Measurements from ENCODE around the gene CTAG1B. TPM values are rescaled to one million over a fixed set of nuclear protein-coding genes. Genes with fewer than 3 reads are reported as not detected.

CTAG1B gene
- total RNA-seq, 1 experiment from 2014 or later, result not detected

DNA sequence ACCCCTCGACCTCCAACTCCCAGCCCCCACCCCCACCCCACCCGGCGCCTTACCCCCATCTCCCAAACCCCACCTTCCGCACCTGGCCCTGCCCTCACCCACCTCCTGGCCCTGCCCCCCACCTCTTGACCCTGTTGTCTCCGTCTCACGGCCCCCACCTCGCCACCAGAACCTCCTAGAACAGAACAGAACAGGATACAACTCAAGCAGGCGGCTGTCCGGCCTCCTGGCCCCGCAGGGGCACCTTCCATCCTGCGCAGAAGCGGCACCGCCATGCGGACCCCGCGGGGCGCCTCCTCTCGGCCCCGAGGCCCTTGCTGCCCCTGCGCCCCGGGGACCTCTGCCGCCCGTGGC lies 33.9 kb upstream of the CTAG1B start:
- ChIA-PET POLR2A (no interaction called here), CTCF (no interaction called here), RAD21 (ENCODE audit: low non-redundant PET in 1 of 2, low total read pairs in 2 of 2, uncharacterized antibody in 2 of 2, unreplicated experiment in 2 of 2) (no interaction called here)
- intact Hi-C loops (cut with micrococcal nuclease), result no loop called here
- no peak overlapping the region for H3K4me2 ChIP-seq (ENCODE audit: low read length)
- H4K20me1 ChIP-seq (ENCODE audit: insufficient read depth), result no peaks in the 10 kb centered on the region
- H3K27me3 ChIP-seq (ENCODE audit: insufficient read depth, low read length), result no peaks in the 10 kb centered on the region
- no peaks in the 10 kb centered on the region for H3K4me1 ChIP-seq (ENCODE audit: control insufficient read depth in 1 of 2, insufficient read depth in 2 of 2, low read length in 2 of 2)
- TF ChIP-seq, protein P1, sequence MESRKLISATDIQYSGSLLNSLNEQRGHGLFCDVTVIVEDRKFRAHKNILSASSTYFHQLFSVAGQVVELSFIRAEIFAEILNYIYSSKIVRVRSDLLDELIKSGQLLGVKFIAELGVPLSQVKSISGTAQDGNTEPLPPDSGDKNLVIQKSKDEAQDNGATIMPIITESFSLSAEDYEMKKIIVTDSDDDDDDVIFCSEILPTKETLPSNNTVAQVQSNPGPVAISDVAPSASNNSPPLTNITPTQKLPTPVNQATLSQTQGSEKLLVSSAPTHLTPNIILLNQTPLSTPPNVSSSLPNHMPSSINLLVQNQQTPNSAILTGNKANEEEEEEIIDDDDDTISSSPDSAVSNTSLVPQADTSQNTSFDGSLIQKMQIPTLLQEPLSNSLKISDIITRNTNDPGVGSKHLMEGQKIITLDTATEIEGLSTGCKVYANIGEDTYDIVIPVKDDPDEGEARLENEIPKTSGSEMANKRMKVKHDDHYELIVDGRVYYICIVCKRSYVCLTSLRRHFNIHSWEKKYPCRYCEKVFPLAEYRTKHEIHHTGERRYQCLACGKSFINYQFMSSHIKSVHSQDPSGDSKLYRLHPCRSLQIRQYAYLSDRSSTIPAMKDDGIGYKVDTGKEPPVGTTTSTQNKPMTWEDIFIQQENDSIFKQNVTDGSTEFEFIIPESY (IDR thresholded peaks at IDR 0.05; ENCODE audit: extremely low read depth, insufficient replicate concordance, low read length), result no peak
- TF ChIP-seq, protein P2, sequence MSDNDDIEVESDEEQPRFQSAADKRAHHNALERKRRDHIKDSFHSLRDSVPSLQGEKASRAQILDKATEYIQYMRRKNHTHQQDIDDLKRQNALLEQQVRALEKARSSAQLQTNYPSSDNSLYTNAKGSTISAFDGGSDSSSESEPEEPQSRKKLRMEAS (IDR thresholded peaks at IDR 0.05), result no peak
- TF ChIP-seq EZH2 (IDR thresholded peaks at IDR 0.05) (no peak), POLR2AphosphoS5 (IDR thresholded peaks at IDR 0.05; ENCODE audit: low read depth, low read length) (no peak), ZNF274 (IDR thresholded peaks at IDR 0.05; ENCODE audit: low read depth, low read length) (no peak)
- no peak overlapping the region for H2AFZ ChIP-seq (ENCODE audit: low read depth, low read length, poor library complexity, severe bottlenecking)
- ATAC-seq, result no peak
- no TSS peak for BruUV-seq (replicated peaks)
- no peak overlapping the region for H3K4me3 ChIP-seq (replicated peaks in 1 of 2; ENCODE audit: low read depth in 1 of 2, low read length in 2 of 2)
- H3K9me2 ChIP-seq (ENCODE audit: insufficient read depth), result no peaks in the 10 kb centered on the region
- no peaks in the 10 kb centered on the region for H3K36me3 ChIP-seq (ENCODE audit: control insufficient read depth in 1 of 2, insufficient read depth in 2 of 2, low read length in 2 of 2)
- no peak overlapping the region for H3K27ac ChIP-seq (ENCODE audit: low read depth, low read length)
- H3K9me3 ChIP-seq (ENCODE audit: control insufficient read depth in 1 of 2, insufficient read depth in 1 of 2, low read depth in 1 of 2, low read length in 2 of 2), result no peaks in the 10 kb centered on the region
- no peaks in the 10 kb centered on the region for H3K79me2 ChIP-seq (ENCODE audit: insufficient read depth, low read length)
- no peak for DNase-seq (ENCODE audit: low read depth, low spot score)
- no peak overlapping the region for H3K9ac ChIP-seq (ENCODE audit: low read length)

DNA sequence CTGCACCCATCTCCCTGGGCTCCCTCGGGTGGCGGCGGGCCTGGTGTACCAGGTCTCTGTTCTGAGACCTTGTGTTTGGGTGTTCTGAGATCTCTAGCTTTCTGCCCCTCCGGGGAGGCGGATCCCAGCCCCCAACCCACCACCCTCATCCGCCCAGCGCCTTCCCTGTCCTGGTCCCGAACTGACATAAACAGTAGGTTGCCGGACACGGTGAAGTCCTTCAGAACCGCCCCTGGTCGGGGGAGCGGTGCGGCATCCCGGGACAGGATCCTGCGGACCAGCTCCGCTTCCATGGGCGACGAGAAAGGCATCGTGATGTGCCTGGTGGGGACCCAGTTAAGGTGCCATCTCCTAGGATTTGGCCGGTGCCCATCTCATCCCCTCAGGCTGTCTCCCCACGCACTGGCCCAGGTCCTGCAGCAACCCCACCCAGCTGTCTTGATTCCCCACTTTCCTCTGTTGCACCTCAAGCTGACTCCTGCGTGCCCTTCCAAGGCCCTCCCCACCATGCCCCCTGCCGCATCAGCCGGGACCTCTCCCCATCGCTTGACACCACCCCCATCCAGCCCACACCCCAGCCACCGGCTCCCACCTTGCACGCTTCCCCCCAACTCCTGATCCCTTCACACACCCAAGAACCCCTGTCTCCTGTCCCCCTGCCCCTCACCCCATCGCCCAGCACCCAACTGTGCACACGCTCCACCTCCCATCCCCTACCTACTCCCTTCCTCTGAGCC lies 33.4 kb upstream of the CTAG1B start:
- Histone ChIP-seq H4K20me1 (ENCODE audit: insufficient read depth) (no peaks in the 10 kb centered on the region), H3K36me3 (ENCODE audit: control insufficient read depth in 1 of 2, insufficient read depth in 2 of 2, low read length in 2 of 2) (no peaks in the 10 kb centered on the region), H3K9ac (ENCODE audit: low read length) (no peak overlapping the region), H3K27ac (ENCODE audit: low read depth, low read length) (no peak overlapping the region), H3K9me2 (ENCODE audit: insufficient read depth) (no peaks in the 10 kb centered on the region), H3K4me3 (replicated peaks in 1 of 2; ENCODE audit: low read depth in 1 of 2, low read length in 2 of 2) (no peak overlapping the region), H3K9me3 (ENCODE audit: control insufficient read depth in 1 of 2, insufficient read depth in 1 of 2, low read depth in 1 of 2, low read length in 2 of 2) (no peaks in the 10 kb centered on the region), H3K4me1 (ENCODE audit: control insufficient read depth in 1 of 2, insufficient read depth in 2 of 2, low read length in 2 of 2) (no peaks in the 10 kb centered on the region), H3K27me3 (ENCODE audit: insufficient read depth, low read length) (no peaks in the 10 kb centered on the region), H3K79me2 (ENCODE audit: insufficient read depth, low read length) (no peaks in the 10 kb centered on the region), H3K4me2 (ENCODE audit: low read length) (no peak overlapping the region), H2AFZ (ENCODE audit: low read depth, low read length, poor library complexity, severe bottlenecking) (no peak overlapping the region)
- ChIA-PET POLR2A (no interaction called here), RAD21 (ENCODE audit: low non-redundant PET in 1 of 2, low total read pairs in 2 of 2, uncharacterized antibody in 2 of 2, unreplicated experiment in 2 of 2) (no interaction called here), CTCF (no interaction called here)
- intact Hi-C loops (cut with micrococcal nuclease), result no loop called here
- no TSS peak for BruUV-seq (replicated peaks)
- no peak for ATAC-seq
- DNase-seq (ENCODE audit: low read depth, low spot score), result no peak
- no peak for TF ChIP-seq ZFX (IDR thresholded peaks at IDR 0.05)
- TF ChIP-seq CBX3 (IDR thresholded peaks at IDR 0.05; ENCODE audit: low read depth), result no peak
- no peak for TF ChIP-seq TCF7L2 (IDR thresholded peaks at IDR 0.05; ENCODE audit: borderline replicate concordance, extremely low read depth, insufficient read depth, insufficient read length)
- no peak for TF ChIP-seq ZNF274 (IDR thresholded peaks at IDR 0.05; ENCODE audit: low read depth, low read length)
- TF ChIP-seq, protein P1 (IDR thresholded peaks at IDR 0.05; ENCODE audit: extremely low read depth, insufficient replicate concordance, low read length), result no peak
- TF ChIP-seq SRF (IDR thresholded peaks at IDR 0.05; ENCODE audit: low read depth), result no peak
- TF ChIP-seq, protein P3, sequence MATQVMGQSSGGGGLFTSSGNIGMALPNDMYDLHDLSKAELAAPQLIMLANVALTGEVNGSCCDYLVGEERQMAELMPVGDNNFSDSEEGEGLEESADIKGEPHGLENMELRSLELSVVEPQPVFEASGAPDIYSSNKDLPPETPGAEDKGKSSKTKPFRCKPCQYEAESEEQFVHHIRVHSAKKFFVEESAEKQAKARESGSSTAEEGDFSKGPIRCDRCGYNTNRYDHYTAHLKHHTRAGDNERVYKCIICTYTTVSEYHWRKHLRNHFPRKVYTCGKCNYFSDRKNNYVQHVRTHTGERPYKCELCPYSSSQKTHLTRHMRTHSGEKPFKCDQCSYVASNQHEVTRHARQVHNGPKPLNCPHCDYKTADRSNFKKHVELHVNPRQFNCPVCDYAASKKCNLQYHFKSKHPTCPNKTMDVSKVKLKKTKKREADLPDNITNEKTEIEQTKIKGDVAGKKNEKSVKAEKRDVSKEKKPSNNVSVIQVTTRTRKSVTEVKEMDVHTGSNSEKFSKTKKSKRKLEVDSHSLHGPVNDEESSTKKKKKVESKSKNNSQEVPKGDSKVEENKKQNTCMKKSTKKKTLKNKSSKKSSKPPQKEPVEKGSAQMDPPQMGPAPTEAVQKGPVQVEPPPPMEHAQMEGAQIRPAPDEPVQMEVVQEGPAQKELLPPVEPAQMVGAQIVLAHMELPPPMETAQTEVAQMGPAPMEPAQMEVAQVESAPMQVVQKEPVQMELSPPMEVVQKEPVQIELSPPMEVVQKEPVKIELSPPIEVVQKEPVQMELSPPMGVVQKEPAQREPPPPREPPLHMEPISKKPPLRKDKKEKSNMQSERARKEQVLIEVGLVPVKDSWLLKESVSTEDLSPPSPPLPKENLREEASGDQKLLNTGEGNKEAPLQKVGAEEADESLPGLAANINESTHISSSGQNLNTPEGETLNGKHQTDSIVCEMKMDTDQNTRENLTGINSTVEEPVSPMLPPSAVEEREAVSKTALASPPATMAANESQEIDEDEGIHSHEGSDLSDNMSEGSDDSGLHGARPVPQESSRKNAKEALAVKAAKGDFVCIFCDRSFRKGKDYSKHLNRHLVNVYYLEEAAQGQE (IDR thresholded peaks at IDR 0.05; ENCODE audit: low read depth), result no peak
